Measurements from ENCODE around the gene FAS. TPM values are rescaled to one million over a fixed set of nuclear protein-coding genes. Genes with fewer than 3 reads are reported as not detected.

The FAS gene
- total RNA-seq, 2 experiments from 2014 or later = 7.7 to 19.2 TPM

GRCh38 chr10:89025453-89025852, 34.9 kb downstream of the FAS start:
- Histone ChIP-seq H3K9me2 (ENCODE audit: insufficient read depth, low read length) (no peaks in the 10 kb centered on the region), H2AFZ (ENCODE audit: low read length) (no peak overlapping the region), H4K20me1 (ENCODE audit: insufficient read depth, low read length) (no peaks in the 10 kb centered on the region), H3K9me3 (ENCODE audit: low read length) (no peaks in the 10 kb centered on the region), H3K79me2 (ENCODE audit: insufficient read depth, low read depth, low read length) (no peaks in the 10 kb centered on the region), H3K4me1 (ENCODE audit: insufficient read depth, low read length, poor library complexity, severe bottlenecking) (no peaks in the 10 kb centered on the region), H3K36me3 (ENCODE audit: insufficient read depth, low read length) (peaks cover 5% of the 10 kb centered on the region), H3K4me2 (ENCODE audit: low read length) (no peak overlapping the region), H3K4me3 (ENCODE audit: low read depth, low read length, poor library complexity, severe bottlenecking) (no peak overlapping the region), H3K27ac (ENCODE audit: low read depth, low read length, poor library complexity, severe bottlenecking) (no peak overlapping the region)
- intact Hi-C loops (cut with micrococcal nuclease; ENCODE audit: unreplicated experiment) = no loop called here
- CTCF ChIA-PET (ENCODE audit: unreplicated experiment) = no interaction called here
- no TSS peak for BruUV-seq (replicated peaks)
- TF ChIP-seq CTCF (conservative IDR thresholded peaks at IDR 0.05; ENCODE audit: low read length) (no peak), EZH2phosphoT487 (IDR thresholded peaks at IDR 0.05; ENCODE audit: borderline replicate concordance, low read depth, low read length) (no peak)
- no peak for DNase-seq (ENCODE audit: low spot score)
- POLR2A ChIA-PET = interaction anchor here (0.6 to 1.2 kb wide), 2 partner anchors 33 to 140 kb away, joined by 3 read pairs; no protein-coding TSS in a partner anchor

GRCh38 chr10:89029181-89029580, 38.6 kb downstream of the FAS start:
- Histone ChIP-seq H3K4me2 (ENCODE audit: low read length) (no peak overlapping the region), H3K4me3 (ENCODE audit: low read depth, low read length, poor library complexity, severe bottlenecking) (no peak overlapping the region), H3K4me1 (ENCODE audit: insufficient read depth, low read length, poor library complexity, severe bottlenecking) (no peaks in the 10 kb centered on the region), H3K27ac (ENCODE audit: low read depth, low read length, poor library complexity, severe bottlenecking) (no peak overlapping the region), H3K9me3 (ENCODE audit: low read length) (no peaks in the 10 kb centered on the region), H4K20me1 (ENCODE audit: insufficient read depth, low read length) (no peaks in the 10 kb centered on the region), H2AFZ (ENCODE audit: low read length) (no peak overlapping the region), H3K79me2 (ENCODE audit: insufficient read depth, low read depth, low read length) (no peaks in the 10 kb centered on the region), H3K36me3 (ENCODE audit: insufficient read depth, low read length) (no peaks in the 10 kb centered on the region), H3K9me2 (ENCODE audit: insufficient read depth, low read length) (no peaks in the 10 kb centered on the region)
- TF ChIP-seq EZH2phosphoT487 (IDR thresholded peaks at IDR 0.05; ENCODE audit: borderline replicate concordance, low read depth, low read length) = no peak
- no peak for TF ChIP-seq CTCF (conservative IDR thresholded peaks at IDR 0.05; ENCODE audit: low read length)
- DNase-seq (ENCODE audit: low spot score) = no peak
- no TSS peak for BruUV-seq (replicated peaks)
- ChIA-PET POLR2A (interaction anchor here (0.5 to 1.4 kb wide), 3 partner anchors 21 to 186 kb away, joined by 3 to 5 read pairs (median 4); no protein-coding TSS in a partner anchor), CTCF (ENCODE audit: unreplicated experiment) (interaction anchor here (0.6 to 1.0 kb wide), 3 partner anchors 178 to 201 kb away, joined by 3 to 4 read pairs (median 3); partner anchors contain the start of gene CH25H)
- intact Hi-C loops (cut with micrococcal nuclease; ENCODE audit: unreplicated experiment) = loop anchor here (2.0 kb wide), 1 partner anchor 94 kb away; no protein-coding TSS in a partner anchor

GRCh38 chr10:89029785-89030437, 39.3 kb downstream of the FAS start:
- POLR2A ChIA-PET = interaction anchor here (0.7 to 1.4 kb wide), 4 partner anchors 20 to 841 kb away, joined by 3 to 5 read pairs (median 4); no protein-coding TSS in a partner anchor
- no peak overlapping the region for H3K27ac ChIP-seq (ENCODE audit: low read depth, low read length, poor library complexity, severe bottlenecking)
- H3K79me2 ChIP-seq (ENCODE audit: insufficient read depth, low read depth, low read length) = no peaks in the 10 kb centered on the region
- TF ChIP-seq EZH2phosphoT487 (IDR thresholded peaks at IDR 0.05; ENCODE audit: borderline replicate concordance, low read depth, low read length) (no peak), CTCF (conservative IDR thresholded peaks at IDR 0.05; ENCODE audit: low read length) (peak; percentile 94)
- DNase-seq (ENCODE audit: low spot score) = peak; percentile 77
- H3K4me1 ChIP-seq (ENCODE audit: insufficient read depth, low read length, poor library complexity, severe bottlenecking) = no peaks in the 10 kb centered on the region
- no peaks in the 10 kb centered on the region for H3K9me2 ChIP-seq (ENCODE audit: insufficient read depth, low read length)
- no peaks in the 10 kb centered on the region for H3K36me3 ChIP-seq (ENCODE audit: insufficient read depth, low read length)
- no peak overlapping the region for H3K4me2 ChIP-seq (ENCODE audit: low read length)
- no TSS peak for BruUV-seq (replicated peaks)
- H4K20me1 ChIP-seq (ENCODE audit: insufficient read depth, low read length) = no peaks in the 10 kb centered on the region
- no peak overlapping the region for H3K4me3 ChIP-seq (ENCODE audit: low read depth, low read length, poor library complexity, severe bottlenecking)
- CTCF ChIA-PET (ENCODE audit: unreplicated experiment) = interaction anchor here (0.6 to 1.0 kb wide), 4 partner anchors 177 to 202 kb away, joined by 3 to 4 read pairs (median 3); partner anchors contain the start of gene CH25H
- H3K9me3 ChIP-seq (ENCODE audit: low read length) = no peaks in the 10 kb centered on the region
- H2AFZ ChIP-seq (ENCODE audit: low read length) = no peak overlapping the region
- intact Hi-C loops (cut with micrococcal nuclease; ENCODE audit: unreplicated experiment) = loop anchor here (1.0 to 5.0 kb wide), 3 partner anchors 95 to 193 kb away; no protein-coding TSS in a partner anchor
